22Rv1 (cell line): ENCODE results near the gene LARP1.
"Not testable (repeated sequence)": the region's sequence is repeated elsewhere in the genome, so short reads cannot be mapped to it uniquely, and the experiment has no call there.

ENCODE experiments used
- CTCF ChIP-seq: fragments of 450-650 bp; IDR thresholded peaks from 2 replicates; pipeline ENCODE4 v1.5.1; 2017; ENCODE audit warnings: mild to moderate bottlenecking
- ZFX ChIP-seq: fragments of 450-650 bp; IDR thresholded peaks from 2 replicates; pipeline ENCODE4 v1.6.1; 2017; ENCODE audit warnings: antibody characterized with exemption, borderline replicate concordance

GRCh38 chr5:154730761-154731160, 24.4 kb upstream of the LARP1 start:
- not testable (repeated sequence) for TF ChIP-seq CTCF, ZFX
